HCT116 (cell line): ENCODE data around the gene CAT. TPM values are rescaled to one million over a fixed set of nuclear protein-coding genes. Genes with fewer than 3 reads are reported as not detected.

Experiments used
- ATAC-seq: fragments of 200-7000 bp; cut with Tn5 transposase; 2 replicates; pipeline ENCODE4 v1.9.1; 2020; ENCODE audit warnings: mild to moderate bottlenecking, moderate library complexity
- BruUV-seq: library from RNA; stranded (reverse); fragments of 400-500 nt; replicated peaks from 2 replicates; lab custom pipeline; 2021; lab: Mats Ljungman, UMichigan
- CTCF ChIA-PET: fragments of 300-600 bp; sonication (Branson Sonifier 250); formaldehyde crosslinking; loops from one replicate; lab custom pipeline; 2021; ENCODE audit warnings: antibody characterized with exemption; lab: Charles Lee
- POLR2A ChIA-PET: fragments of 300-600, 350-600 bp; sonication (Branson Sonifier 250); formaldehyde crosslinking; loops from one replicate; lab custom pipeline; 2021; ENCODE audit warnings: antibody characterized with exemption; lab: Charles Lee
- RAD21 ChIA-PET, 2 experiments: fragments of 300-600 bp; sonication (Branson Sonifier 250); formaldehyde crosslinking; loops; one replicate each; lab custom pipeline; 2023; ENCODE audit warnings: low total read pairs in 2 of 2; ENCODE audit not compliant: uncharacterized antibody in 2 of 2, unreplicated experiment in 2 of 2, low non-redundant PET in 1 of 2; lab: Charles Lee
- DNase-seq: peaks from one replicate; pipeline ENCODE4 v3.0.0-alpha.2; 2010; ENCODE audit warnings: low read depth, low spot score
- H2AFZ ChIP-seq: fragments of 200-600 bp; shearing (Covaris generic), sonication (generic); 2 replicates; pipeline ENCODE4 v1.6.1; 2017; ENCODE audit warnings: low read depth, mixed run types, mixed read lengths, antibody characterized with exemption, low read length; ENCODE audit not compliant: poor library complexity, severe bottlenecking
- H3K27ac ChIP-seq: 2 replicates; pipeline ENCODE4 v1.5.1; 2012; ENCODE audit warnings: low read depth, low read length
- H3K27me3 ChIP-seq: fragments of 200-600 bp; sonication (generic); 2 replicates; pipeline ENCODE4 v1.6.1; 2016; ENCODE audit warnings: mixed run types, low read length, mixed read lengths; ENCODE audit not compliant: insufficient read depth
- H3K36me3 ChIP-seq, 2 experiments: fragments of 200-500 bp in 1 of 2; fragments of 200-600 bp in 1 of 2; sonication (Bioruptor generic) in 1 of 2; sonication (generic) in 1 of 2; 2 replicates each; pipeline versions ENCODE4 v1.5.1 to v1.6.1; 2014 to 2016; ENCODE audit warnings: low read length in 2 of 2, inconsistent platforms in 1 of 2, mixed read lengths in 1 of 2, mixed run types in 1 of 2; ENCODE audit not compliant: insufficient read depth in 2 of 2, control insufficient read depth in 1 of 2
- H3K4me1 ChIP-seq, 2 experiments: fragments of 200-600 bp in 1 of 2; sonication (generic) in 1 of 2; 2 replicates each; pipeline versions ENCODE4 v1.5.1 to v1.6.1; 2012 to 2017; ENCODE audit warnings: low read length in 2 of 2, inconsistent platforms in 1 of 2, mild to moderate bottlenecking in 1 of 2, mixed read lengths in 1 of 2, mixed run types in 1 of 2, moderate library complexity in 1 of 2; ENCODE audit not compliant: insufficient read depth in 2 of 2, control insufficient read depth in 1 of 2
- H3K4me2 ChIP-seq: fragments of 200-600 bp; sonication (generic); 2 replicates; pipeline ENCODE4 v1.6.1; 2017; ENCODE audit warnings: mixed run types, low read length, mixed read lengths
- H3K4me3 ChIP-seq, 2 experiments: fragments of 200-600 bp in 1 of 2; sonication (generic) in 1 of 2; replicated peaks in 1 of 2; 2 replicates each; pipeline ENCODE4 v1.5.1; 2011 to 2016; ENCODE audit warnings: low read length in 2 of 2, control low read depth in 1 of 2, low read depth in 1 of 2, mild to moderate bottlenecking in 1 of 2, mixed read lengths in 1 of 2, mixed run types in 1 of 2
- H3K79me2 ChIP-seq: fragments of 200-600 bp; sonication (generic); 2 replicates; pipeline ENCODE4 v1.6.1; 2017; ENCODE audit warnings: mild to moderate bottlenecking, mixed run types, low read length, moderate library complexity, mixed read lengths; ENCODE audit not compliant: insufficient read depth
- H3K9ac ChIP-seq: fragments of 200-600 bp; sonication (generic); 2 replicates; pipeline ENCODE4 v1.6.1; 2016; ENCODE audit warnings: low read length, mixed read lengths
- H3K9me2 ChIP-seq: fragments of 200-600 bp; sonication (generic), shearing (Covaris generic); 2 replicates; pipeline ENCODE4 v1.6.1; 2017; ENCODE audit warnings: mixed run types, mild to moderate bottlenecking, moderate library complexity; ENCODE audit not compliant: insufficient read depth
- H3K9me3 ChIP-seq, 2 experiments: fragments of 200-500 bp in 1 of 2; fragments of 200-600 bp in 1 of 2; sonication (Bioruptor generic) in 1 of 2; sonication (generic) in 1 of 2; 2 replicates each; pipeline ENCODE4 v1.6.1; 2014 to 2017; ENCODE audit warnings: low read length in 2 of 2, mixed read lengths in 2 of 2, inconsistent platforms in 1 of 2, low read depth in 1 of 2, mild to moderate bottlenecking in 1 of 2, mixed run types in 1 of 2, moderate library complexity in 1 of 2; ENCODE audit not compliant: control insufficient read depth in 1 of 2, insufficient read depth in 1 of 2
- H4K20me1 ChIP-seq: fragments of 200-600 bp; sonication (generic), shearing (Covaris generic); 2 replicates; pipeline ENCODE4 v1.6.1; 2017; ENCODE audit warnings: mixed run types, mild to moderate bottlenecking, moderate library complexity; ENCODE audit not compliant: insufficient read depth
- ATF3 ChIP-seq: IDR thresholded peaks from 2 replicates; pipeline ENCODE4 v1.6.1; 2012
- CBX3 ChIP-seq: IDR thresholded peaks from 2 replicates; pipeline ENCODE4 v1.6.1; 2012; ENCODE audit warnings: low read depth
- CTCF ChIP-seq, 3 experiments: fragments of 200-600 bp in 1 of 3; sonication (generic) in 1 of 3; IDR thresholded peaks in 2 of 3; conservative IDR thresholded peaks in 1 of 3; 2 replicates each; pipeline ENCODE4 v1.5.1; 2012 to 2017; ENCODE audit warnings: low read depth in 2 of 3, low read length in 2 of 3, antibody characterized with exemption in 1 of 3, borderline replicate concordance in 1 of 3, control low read depth in 1 of 3, mild to moderate bottlenecking in 1 of 3, mixed read lengths in 1 of 3, mixed run types in 1 of 3, moderate library complexity in 1 of 3; ENCODE audit not compliant: insufficient read depth in 1 of 3
- EGR1 ChIP-seq: IDR thresholded peaks from 2 replicates; pipeline ENCODE4 v1.6.1; 2012; ENCODE audit warnings: low read depth
- EZH2phosphoT487 ChIP-seq: fragments of 200-600 bp; IDR thresholded peaks from 2 replicates; pipeline ENCODE4 v1.6.1; 2018; ENCODE audit warnings: antibody characterized with exemption, borderline replicate concordance
- FOSL1 ChIP-seq: IDR thresholded peaks from 2 replicates; pipeline ENCODE4 v1.6.1; 2012; ENCODE audit warnings: low read depth
- RAD21 ChIP-seq: IDR thresholded peaks from 2 replicates; pipeline ENCODE4 v1.6.1; 2012; ENCODE audit warnings: low read depth, mild to moderate bottlenecking
- SP1 ChIP-seq: IDR thresholded peaks from 2 replicates; pipeline ENCODE4 v1.6.1; 2012; ENCODE audit warnings: low read depth
- SRF ChIP-seq: IDR thresholded peaks from 2 replicates; pipeline ENCODE4 v1.6.1; 2012; ENCODE audit warnings: low read depth
- TCF7L2 ChIP-seq: IDR thresholded peaks from 2 replicates; pipeline ENCODE4 v1.7.0; 2011; ENCODE audit warnings: borderline replicate concordance, inconsistent platforms; ENCODE audit not compliant: insufficient read depth, insufficient read length; ENCODE audit errors: extremely low read depth
- ZBTB33 ChIP-seq: IDR thresholded peaks from 2 replicates; pipeline ENCODE4 v1.6.1; 2011; ENCODE audit warnings: mild to moderate bottlenecking, low read length, moderate library complexity; ENCODE audit not compliant: insufficient replicate concordance; ENCODE audit errors: extremely low read depth
- ZFX ChIP-seq: fragments of 450-650 bp; IDR thresholded peaks from 2 replicates; pipeline ENCODE4 v1.6.1; 2017
- ZNF274 ChIP-seq: fragments of 200-500 bp; sonication (Bioruptor generic); IDR thresholded peaks from 2 replicates; pipeline ENCODE4 v1.6.1; 2014; ENCODE audit warnings: mild to moderate bottlenecking, low read depth, low read length, inconsistent platforms
- intact Hi-C: fragments of 100-400 bp; cut with micrococcal nuclease; formaldehyde crosslinking; loops from 2 replicates; pipeline ENCODE4 v1.10.0; 2022
- total RNA-seq: library from RNA; stranded (reverse); gene quantifications from one replicate; pipeline ENCODE4 v1.2.1, GENCODE V29; 2021; ENCODE audit not compliant: unreplicated experiment
- TF ChIP-seq, protein P1 (sequence below): IDR thresholded peaks from 2 replicates; pipeline ENCODE4 v1.6.1; 2012

The CAT gene
- total RNA-seq, 1 experiment from 2014 or later = 50.9 TPM

DNA sequence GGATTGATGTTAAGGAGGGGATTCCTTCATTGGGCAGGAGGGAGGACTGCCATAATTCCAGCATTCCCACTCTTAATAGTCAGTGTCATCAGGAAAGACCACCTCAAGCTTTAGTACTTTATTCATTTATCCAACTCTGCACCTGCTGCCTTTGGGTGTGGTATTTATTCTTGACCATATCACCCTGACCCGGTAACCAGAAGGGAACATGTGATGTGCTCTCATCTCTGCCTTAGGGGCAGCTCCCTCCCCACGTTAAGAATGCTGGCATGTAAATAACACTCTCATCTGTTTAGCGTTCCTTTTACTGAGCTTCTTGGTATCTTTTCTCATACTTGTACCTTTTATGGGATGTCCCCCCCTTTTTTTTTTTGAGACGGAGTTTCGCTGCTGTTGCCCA lies 7.7 kb downstream of the CAT start:
- no peak for ATAC-seq
- no peak for TF ChIP-seq SRF
- TF ChIP-seq EZH2phosphoT487 = no peak
- no peak for TF ChIP-seq ZBTB33
- no peak for TF ChIP-seq RAD21
- no peak for TF ChIP-seq ZFX
- no peak for TF ChIP-seq ATF3
- no peak for TF ChIP-seq FOSL1
- H3K4me2 ChIP-seq = no peak overlapping the region
- peaks cover 0 to 6% of the 10 kb centered on the region in 2 experiments; a peak in 2 of 4 replicates for H3K4me1 ChIP-seq
- CTCF ChIA-PET = no interaction called here
- no peak overlapping the region for H3K27ac ChIP-seq
- no TSS peak for BruUV-seq
- H3K36me3 ChIP-seq = peaks cover 6 to 15% of the 10 kb centered on the region in 2 experiments; a peak in 2 of 4 replicates
- no peaks in the 10 kb centered on the region for H3K27me3 ChIP-seq
- no peak overlapping the region for H2AFZ ChIP-seq
- H3K9me2 ChIP-seq = no peaks in the 10 kb centered on the region
- RAD21 ChIA-PET = no interaction called here
- intact Hi-C loops = no loop called here
- no peak for DNase-seq
- no peak overlapping the region for H3K9ac ChIP-seq
- peaks cover 5% of the 10 kb centered on the region for H3K79me2 ChIP-seq
- POLR2A ChIA-PET = no interaction called here
- H3K9me3 ChIP-seq = no peaks in the 10 kb centered on the region
- H3K4me3 ChIP-seq = no peak overlapping the region
- no peaks in the 10 kb centered on the region for H4K20me1 ChIP-seq

GRCh38 chr11:34447044-34447443 lies 8.3 kb downstream of the CAT start:
- H4K20me1 ChIP-seq = no peaks in the 10 kb centered on the region
- no TSS peak for BruUV-seq
- ATAC-seq (no peak), DNase-seq (no peak)
- no peaks in the 10 kb centered on the region for H3K27me3 ChIP-seq
- no peak overlapping the region for H3K4me2 ChIP-seq
- ChIA-PET POLR2A (no interaction called here), CTCF (no interaction called here), RAD21 (no interaction called here)
- no peak overlapping the region for H2AFZ ChIP-seq
- no peak overlapping the region for H3K9ac ChIP-seq
- peaks cover 0 to 1% of the 10 kb centered on the region in 2 experiments; a peak in 2 of 4 replicates for H3K4me1 ChIP-seq
- peaks cover 0 to 20% of the 10 kb centered on the region in 2 experiments; a peak in 2 of 4 replicates for H3K36me3 ChIP-seq
- H3K9me3 ChIP-seq = no peaks in the 10 kb centered on the region
- H3K9me2 ChIP-seq = no peaks in the 10 kb centered on the region
- H3K27ac ChIP-seq = no peak overlapping the region
- intact Hi-C loops = no loop called here
- H3K4me3 ChIP-seq = no peak overlapping the region
- H3K79me2 ChIP-seq = peaks cover 5% of the 10 kb centered on the region
- TF ChIP-seq TCF7L2 (no peak), EGR1 (no peak), SRF (no peak), FOSL1 (no peak), SP1 (no peak), ZNF274 (no peak), CTCF (IDR thresholded peaks at IDR 0.05 in 2 of 3, conservative IDR thresholded peaks at IDR 0.05 in 1 of 3; ENCODE audit: borderline replicate concordance in 1 of 3, insufficient read depth in 1 of 3, low read depth in 2 of 3, low read length in 2 of 3) (no peak), ZBTB33 (no peak), CBX3 (no peak)
- TF ChIP-seq, protein P1, sequence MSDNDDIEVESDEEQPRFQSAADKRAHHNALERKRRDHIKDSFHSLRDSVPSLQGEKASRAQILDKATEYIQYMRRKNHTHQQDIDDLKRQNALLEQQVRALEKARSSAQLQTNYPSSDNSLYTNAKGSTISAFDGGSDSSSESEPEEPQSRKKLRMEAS = no peak
